NCI-H460 (cell line): Measurements from ENCODE around the gene ETHE1. TPM values are rescaled to one million over a fixed set of nuclear protein-coding genes. Genes with fewer than 3 reads are reported as not detected.
"Not testable (repeated sequence)": the region's sequence is repeated elsewhere in the genome, so short reads cannot be mapped to it uniquely, and the experiment has no call there.

Experiments
- DNase-seq: peaks from one replicate; pipeline ENCODE4 v3.0.0-alpha.2; 2016; ENCODE audit warnings: low read depth; ENCODE audit errors: extremely low read depth
- total RNA-seq: library from RNA; depleted of rRNA; stranded (reverse); fragments of >200 nt; shearing (Covaris generic); gene quantifications from 2 replicates; pipeline ENCODE4 v1.2.3, GENCODE V29; 2014

The ETHE1 gene
- total RNA-seq, 1 experiment from 2014 or later = 32.5 TPM

DNA sequence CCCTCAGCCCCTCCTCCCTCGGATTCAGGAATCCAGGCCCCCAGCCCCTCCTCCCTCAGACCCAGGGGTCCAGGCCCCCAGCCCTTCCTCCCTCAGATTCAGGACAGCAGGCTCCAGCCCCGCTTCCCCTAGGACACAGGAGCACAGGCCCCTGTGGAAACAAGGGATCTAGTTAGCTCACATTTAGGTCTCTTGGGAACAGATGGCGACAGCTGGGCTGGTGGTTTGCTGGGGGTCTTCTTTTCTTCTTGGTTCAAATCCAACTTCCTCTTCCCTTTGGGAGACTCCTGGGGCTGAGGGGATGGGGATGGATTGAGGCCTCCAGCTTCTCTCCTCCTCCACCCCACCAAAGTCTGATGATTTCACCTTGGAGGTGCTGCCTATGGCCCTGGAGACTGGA is 25.6 kb upstream of the ETHE1 start:
- no peak for DNase-seq

DNA sequence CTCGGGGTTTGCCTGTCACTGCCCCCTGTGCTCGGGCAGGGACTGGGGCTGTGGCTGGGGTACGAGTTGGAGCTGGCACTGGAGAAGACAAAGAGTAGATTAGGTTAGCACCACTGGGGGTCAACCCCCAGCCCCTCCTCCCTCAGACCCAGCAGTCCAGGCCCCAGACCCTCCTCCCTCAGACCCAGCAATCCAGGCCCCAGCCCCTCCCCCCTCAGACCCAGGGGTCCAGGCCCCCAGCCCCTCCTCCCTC is 25.1 kb upstream of the ETHE1 start:
- DNase-seq = no peak

DNA sequence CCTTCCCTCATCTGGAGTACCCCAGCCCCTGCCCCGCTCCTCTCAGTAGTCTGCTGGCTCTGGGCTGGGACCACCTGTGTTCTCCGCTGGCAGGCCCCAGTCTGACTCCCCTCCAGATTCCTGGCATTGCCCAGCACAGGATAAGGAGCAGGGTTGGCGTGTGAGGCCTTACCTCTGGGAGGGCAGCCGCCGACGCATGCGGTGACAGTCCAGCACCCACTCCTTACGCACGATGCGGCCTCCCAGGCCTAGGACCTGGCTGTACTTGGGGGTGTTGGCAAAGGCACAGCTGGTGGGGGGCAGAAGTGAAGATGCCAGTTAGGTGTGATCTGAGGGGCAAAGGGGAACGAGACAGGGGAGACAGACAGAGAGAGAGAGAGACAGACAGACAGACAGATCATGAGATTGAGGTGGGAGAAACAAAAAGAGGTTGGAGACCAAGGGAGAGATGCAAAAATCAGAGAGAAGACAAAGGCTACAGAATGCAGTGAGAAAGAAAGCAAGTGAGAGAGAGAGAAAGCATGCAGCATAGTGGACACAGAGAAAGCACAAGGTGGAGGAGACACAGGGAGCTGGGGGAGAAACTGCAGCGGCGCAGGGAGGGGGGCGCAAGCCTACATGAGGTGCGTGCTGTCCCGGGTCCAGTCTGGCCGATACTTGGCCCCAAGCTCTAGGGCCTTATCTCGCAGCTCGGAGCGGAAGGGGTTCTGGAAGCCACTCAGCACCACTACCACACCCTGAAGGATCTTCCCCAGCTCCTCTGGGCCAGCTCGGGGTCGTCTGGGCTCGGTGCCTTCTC is 24.6 kb upstream of the ETHE1 start:
- no peak for DNase-seq

DNA sequence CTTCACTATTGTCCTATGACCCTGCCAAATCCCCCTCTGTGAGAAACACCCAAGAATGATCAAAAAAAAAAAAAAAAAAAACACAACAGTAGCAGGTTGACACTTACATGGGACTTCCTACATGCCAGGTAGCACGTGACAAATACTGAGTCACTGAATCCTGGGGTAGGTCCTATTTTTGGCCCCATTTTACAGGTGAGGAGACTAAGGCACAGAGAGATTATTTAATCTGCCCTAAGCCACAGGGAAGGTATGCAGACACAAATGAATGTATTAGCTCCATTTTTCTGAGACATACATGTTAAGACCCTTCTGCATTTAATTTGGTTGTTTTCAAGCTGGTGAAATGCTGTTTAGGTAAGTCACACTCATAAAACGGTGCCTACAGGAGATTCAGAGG is 21.7 kb upstream of the ETHE1 start:
- DNase-seq = no peak

DNA sequence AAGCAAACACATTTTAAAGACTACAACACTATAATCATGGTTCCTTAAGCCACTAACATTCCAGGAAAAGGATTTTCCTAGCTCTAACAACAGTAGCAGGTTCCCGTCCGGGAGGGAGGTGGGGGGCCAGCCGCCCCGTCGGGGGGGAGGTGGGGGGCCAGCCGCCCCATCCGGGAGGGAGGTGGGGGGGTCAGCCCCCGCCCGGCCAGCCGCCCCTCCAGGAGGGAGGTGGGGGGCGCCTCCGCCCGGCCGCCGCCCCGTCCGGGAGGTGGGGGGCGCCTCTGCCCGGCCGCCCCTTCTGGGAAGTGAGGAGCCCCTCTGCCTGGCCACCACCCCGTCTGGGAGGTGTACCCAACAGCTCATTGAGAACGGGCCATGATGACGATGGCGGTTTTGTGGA is 20.9 kb upstream of the ETHE1 start:
- DNase-seq = not testable (repeated sequence)

DNA sequence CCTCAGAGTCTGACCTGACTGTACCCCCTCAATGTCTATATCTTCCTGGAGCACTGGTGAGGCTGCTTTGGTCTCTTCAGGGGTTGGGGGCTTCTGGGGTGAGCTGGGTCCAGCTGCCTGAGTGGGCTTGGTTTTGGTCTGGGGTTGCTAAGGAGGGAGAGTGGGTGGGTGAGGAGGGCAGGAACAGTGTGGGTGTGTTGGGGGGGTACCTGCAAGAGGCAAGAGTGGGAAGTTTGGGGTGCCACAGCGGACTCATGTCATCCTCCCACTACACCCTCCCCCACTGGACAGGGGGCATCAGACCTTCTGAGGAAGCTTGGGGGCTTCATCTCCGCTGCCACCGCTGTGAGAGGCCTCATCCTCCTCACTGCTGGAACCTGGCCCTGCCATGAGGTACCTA is 19.6 kb upstream of the ETHE1 start:
- no peak for DNase-seq

DNA sequence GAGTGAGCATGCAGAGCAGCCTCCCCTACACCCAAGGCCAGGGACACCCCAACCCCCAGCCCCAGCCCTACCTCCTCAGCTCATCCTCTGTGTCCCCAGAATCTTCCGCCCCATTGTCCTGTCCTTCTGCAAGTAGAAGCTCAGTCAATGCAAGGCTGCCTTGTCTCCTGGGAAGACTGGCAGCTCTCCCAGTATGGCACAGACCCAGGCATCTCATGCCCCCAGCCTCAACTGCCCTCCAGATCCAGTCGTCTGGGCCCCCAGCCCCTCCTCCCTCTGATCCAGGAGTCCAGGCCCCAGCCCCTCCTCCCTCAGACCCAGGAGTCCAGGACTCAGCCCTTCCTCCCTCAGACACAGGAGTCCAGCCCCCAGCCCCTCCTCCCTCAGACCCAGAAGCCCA is 19.0 kb upstream of the ETHE1 start:
- DNase-seq = no peak

DNA sequence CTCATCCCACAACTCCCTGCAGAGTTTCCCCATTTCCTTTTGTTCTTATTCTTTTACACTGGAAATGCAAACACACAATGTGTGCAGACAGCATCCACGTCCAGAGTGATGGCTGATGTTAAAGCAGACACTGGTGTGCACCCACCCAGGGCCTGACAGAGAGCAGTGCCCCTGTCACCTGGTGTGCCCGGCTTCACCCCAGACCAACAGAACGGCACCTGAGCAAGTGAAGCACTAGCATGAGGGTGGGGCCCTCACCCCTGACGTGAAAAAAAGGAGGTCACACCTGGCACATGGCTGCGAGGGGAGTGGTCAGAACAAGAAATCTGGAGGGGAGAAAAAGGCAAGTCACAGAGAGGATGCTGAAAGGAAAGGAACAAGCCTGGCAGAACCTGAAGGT is 18.3 kb upstream of the ETHE1 start:
- DNase-seq = no peak

DNA sequence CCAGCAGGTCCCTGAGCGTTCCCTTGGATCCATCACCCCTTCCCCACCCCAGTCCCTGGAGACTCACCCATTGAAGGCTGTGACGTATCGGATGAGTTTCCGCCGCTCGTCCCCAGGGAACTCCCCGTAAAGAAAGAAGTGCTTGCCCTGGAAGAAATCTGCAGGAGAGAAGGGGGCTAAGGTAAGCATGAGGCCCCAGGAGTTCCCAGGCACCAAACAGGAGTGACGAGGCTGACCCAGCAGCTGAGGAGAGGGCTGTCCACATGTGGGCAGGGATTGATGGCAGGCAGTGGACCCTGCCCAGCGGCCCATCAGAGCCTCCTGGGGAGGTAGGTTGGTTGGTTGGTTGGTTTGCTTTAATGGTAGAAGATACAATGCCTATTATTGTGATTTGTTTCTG is 17.1 kb upstream of the ETHE1 start:
- DNase-seq = no peak

DNA sequence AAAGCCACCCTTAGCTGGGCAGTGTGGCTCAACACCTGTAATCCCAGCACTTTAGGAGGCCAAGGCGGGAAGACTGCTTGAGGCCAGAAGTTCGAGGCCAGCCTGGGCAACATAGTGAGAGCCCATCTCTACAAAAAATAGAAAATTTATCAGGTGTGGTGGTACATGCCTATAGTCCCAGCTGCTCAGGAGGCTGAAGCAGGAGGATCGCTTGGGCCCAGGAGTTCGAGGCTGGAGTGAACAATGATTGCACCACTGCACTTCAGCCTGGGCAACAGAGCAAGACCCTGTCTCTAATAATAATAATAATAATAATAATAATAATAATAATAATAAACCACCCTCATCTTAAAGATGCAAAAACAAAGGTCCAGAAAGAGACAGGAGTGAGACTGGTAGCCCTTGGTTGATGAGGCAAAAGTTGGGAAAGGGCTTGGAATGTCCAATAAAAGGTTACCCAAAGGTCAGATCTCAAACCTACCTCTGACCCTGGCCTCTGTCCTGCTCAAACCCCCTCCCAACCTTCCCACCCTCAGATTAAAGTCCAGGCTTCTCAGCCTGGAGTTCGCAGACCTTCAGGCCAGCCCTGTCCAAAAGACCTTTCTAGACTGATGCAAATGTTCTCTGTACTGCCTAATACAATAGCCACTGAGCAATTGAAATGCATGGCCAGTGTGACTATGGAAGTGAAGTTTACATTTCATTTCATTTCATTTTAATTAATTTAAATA is 15.1 kb upstream of the ETHE1 start:
- DNase-seq = no peak

DNA sequence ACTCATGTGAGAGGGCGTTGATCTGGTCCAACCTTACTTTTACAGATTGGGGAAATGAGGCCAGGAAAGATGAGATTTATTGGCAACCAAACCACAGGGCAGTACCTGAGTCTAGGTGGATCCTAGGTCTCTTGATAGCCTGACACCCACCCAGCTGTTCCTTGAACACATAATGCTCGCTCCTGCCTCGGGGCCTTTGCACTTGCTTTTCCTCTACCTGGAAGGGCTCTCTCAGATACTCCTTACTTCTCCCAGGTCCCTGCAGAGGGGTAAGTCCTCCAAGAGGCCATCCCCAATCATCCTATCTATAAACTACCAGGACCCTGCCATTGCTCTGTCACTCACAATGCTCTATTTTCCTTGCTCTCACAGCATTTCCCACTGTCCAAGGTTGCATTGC is 13.4 kb upstream of the ETHE1 start:
- DNase-seq = no peak

DNA sequence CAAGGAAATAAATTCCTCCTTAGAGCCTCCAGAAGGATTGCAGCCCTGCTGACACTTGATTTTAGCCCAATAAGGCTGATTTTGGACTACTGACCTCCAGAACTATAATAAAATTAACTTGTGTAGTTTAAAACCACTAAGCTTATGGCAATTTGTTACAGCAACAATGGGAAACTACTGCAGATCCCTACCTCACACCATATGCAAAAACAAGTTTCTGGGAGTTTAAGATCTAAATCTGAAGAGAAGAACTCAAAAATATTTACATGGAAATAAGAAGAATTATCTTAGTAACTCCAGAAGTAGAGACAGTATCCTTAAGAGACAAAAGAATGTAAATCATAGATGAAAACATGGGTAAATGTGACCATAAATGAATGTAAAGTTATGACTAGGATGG is 11.9 kb upstream of the ETHE1 start:
- DNase-seq = no peak

DNA sequence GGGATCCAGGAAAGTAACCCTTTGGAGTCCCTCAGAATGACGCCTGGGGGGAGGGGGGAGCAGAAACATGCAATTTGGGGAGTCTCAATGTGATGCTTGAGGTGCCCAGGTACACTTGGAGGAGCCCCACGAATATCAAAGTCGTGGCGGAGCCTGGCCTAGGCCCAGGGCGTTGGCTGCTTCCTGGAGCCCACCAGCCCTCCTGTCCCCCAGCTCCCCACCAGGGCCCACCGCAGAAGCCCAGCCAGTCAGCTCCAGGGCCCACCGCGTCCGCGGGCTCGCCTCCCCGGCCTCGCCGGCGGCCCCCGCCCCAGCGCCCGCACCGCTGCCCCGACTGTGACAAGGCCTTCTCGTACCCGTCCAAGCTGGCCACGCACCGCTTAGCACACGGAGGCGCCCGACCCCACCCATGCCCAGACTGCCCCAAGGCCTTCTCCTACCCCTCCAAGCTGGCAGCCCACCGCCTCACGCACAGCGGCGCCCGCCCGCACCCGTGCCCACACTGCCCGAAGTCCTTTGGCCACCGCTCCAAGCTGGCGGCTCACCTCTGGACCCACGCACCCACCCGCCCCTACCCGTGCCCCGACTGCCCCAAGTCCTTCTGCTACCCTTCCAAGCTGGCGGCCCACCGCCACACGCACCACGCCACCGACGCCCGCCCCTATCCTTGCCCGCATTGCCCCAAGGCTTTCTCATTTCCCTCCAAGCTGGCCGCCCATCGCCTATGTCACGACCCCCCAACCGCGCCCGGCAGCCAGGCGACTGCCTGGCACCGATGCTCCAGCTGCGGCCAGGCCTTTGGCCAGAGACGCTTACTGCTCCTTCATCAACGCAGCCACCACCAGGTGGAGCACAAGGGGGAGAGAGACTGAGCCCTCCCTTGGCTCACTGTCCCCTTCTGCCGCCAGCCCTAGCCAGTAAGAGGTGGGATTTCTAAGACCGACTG is 8.1 kb upstream of the ETHE1 start:
- no peak for DNase-seq

DNA sequence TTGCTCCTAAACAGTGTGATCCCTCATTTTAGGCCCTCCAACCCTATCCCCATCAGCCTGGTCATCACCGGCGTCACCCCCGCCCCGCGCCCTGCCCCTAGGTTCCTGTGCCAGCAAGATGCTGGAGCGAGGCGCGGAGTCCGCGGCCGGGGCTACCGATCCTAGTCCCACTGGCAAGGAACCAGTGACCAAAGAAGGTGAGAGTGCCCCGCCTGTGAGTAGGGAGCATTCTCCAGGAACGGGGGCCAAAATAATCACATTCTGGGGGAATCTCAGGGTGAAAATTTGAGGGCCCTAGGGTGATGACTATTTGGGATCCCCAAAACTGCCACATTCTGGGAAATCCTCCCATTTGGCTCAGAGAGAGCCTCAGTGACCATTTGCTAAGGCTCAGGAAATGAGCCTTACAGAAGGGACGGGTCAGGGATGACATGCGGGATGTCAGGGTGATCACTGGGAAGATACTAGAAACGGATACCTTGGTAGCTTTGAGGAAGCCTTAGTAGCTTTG is 7.4 kb upstream of the ETHE1 start:
- DNase-seq = no peak

DNA sequence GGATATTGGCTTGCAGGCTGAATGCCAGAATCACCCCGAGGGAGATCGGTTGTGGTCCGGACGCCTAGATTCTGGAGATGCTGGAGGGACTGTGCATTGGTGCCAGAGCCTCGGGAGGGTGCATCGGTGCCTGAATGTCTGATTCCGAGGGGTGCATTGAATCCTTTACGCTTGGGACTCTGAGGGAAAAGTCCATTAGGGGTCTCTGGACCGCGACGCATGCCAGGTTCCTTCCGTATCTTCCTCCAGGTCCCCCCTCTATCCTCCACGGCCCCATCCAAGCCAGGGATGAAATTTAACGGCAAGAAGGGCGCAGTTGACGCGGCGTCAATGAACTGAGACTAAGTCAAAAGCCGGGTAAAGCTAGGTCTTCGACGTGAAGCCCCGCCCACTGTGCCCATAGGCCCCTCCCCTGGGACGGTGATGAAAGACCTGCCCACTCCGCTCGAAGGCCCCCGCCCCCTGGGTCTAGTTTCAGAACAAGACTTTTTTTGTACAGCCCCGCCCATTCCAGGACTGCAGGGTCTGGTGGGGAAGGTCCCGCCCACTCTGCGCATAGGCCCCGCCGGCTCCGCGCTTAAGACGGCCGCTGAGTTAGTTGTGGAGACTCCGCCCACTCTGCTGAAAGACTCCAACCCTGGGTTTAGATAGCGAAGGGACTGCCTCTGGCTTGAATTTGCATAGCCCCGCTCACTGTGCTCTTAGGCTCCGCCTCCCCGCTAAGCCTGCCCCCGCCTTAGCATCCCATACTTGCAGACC is 6.7 kb upstream of the ETHE1 start:
- peak; percentile 88 for DNase-seq

DNA sequence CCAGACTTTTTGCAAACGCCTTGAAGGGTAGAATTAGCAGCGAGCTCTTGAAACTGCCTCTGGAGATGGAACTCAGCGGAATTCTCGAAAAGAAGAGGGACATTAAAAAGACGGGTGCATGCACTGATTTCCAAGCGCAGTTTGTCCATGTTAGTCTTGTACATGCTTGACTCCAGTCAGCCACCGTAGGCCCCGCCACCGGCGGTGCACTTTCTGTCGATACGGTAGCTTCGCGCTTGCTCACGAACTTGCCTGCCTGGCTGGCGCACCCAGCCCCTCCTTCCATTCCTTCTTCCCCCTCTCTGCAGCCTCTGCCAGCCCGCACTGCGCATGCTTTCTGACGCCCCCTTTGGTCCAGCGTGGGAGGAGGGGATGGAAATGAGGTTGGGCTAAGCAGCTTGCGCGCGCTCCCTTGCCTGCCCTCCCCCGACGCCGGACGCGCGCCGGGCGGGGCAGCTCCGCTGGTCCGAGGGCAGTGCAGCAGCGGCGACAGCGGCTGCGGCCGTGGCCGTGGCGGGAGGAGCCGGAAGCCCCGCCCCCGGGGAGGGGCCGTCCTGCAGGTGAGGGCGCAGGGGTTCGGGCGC is 6.1 kb upstream of the ETHE1 start, which contains the start of gene ZNF575:
Gene ZNF575, plus strand, starts transcription at position 227 of the 584 bp plus-strand sequence. CDS start 1,235 bp downstream, outside the sequence.
- DNase-seq = peak; percentile 79

DNA sequence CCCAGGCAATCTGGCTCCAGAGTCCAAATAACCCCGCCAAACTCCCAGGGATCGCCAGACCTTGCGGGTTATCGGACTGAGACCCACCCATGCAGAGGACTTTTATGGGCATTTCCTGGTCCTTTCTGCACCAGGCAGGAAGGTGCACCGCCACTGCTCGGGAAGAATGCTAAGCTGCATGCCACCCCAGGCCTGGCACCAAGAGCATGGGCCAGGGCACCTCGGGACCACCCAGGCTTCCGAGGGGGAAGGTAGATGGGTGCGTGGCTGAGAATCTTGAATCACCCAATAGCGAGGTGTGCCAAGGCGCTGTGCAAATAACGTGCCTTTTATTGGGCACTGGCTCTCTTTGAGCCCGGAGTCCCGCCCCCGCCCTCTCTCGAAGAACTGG is 5.6 kb upstream of the ETHE1 start:
- DNase-seq = no peak

DNA sequence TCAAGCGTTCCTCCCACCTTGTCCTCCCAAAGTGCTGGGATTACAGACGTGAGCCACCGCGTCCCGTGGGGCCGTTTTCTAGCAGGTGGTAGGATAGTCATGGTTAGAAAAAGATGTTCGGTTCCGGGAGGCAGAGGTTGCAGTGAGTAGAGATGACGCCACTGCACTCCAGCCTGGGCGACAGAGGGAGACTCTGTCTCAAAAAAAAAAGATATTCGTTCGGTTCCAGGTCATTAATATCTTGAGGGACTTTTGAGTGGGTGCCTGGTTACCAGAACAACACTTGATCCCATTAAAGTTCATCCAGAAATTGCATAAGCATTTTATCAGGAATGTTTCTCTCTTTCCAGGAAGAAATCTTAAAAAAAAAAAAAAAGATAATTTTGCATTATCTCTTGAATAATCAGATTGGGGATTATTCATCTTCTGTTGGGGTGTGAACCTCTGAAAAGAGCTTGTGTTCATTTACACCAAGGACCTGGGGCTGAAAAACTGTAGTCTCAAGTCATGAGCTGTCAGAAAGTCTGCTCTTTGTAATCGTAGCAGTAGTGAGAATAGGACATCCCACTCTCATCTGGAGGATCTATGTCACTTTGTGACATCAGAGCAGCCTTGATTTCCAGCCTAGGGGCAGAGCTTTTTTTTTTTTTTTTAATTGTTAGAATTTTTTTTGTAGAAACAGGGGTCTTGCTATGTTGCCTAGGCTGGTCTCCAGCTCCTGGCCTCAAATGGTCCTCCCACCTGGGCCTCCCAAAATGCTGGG is 1.0 kb upstream of the ETHE1 start:
- DNase-seq = no peak
